Calu3 (cell line): Measurements from ENCODE around the gene NTM. TPM values are rescaled to one million over a fixed set of nuclear protein-coding genes. Genes with fewer than 3 reads are reported as not detected.

Experiments used
- BruUV-seq: library from RNA; stranded (reverse); fragments of 400-500 nt; replicated peaks from 2 replicates; lab custom pipeline; 2021; lab: Mats Ljungman, UMichigan
- CTCF ChIA-PET: fragments of 300-600 bp; sonication (Branson Sonifier 250); formaldehyde crosslinking; loops from one replicate; lab custom pipeline; 2022; ENCODE audit warnings: antibody characterized with exemption; lab: Charles Lee
- DNase-seq: peaks from one replicate; pipeline ENCODE4 v3.0.0; 2022
- H3K27ac Mint-ChIP-seq: one replicate; pipeline ENCODE4 v1.8.0; 2022; ENCODE audit warnings: mixed read lengths; ENCODE audit not compliant: unreplicated experiment
- H3K27me3 Mint-ChIP-seq: one replicate; pipeline ENCODE4 v1.8.0; 2022; ENCODE audit warnings: mixed read lengths; ENCODE audit not compliant: unreplicated experiment
- H3K36me3 Mint-ChIP-seq: one replicate; pipeline ENCODE4 v1.8.0; 2022; ENCODE audit warnings: mild to moderate bottlenecking, moderate library complexity, mixed read lengths; ENCODE audit not compliant: insufficient read depth, unreplicated experiment
- H3K4me1 Mint-ChIP-seq: one replicate; pipeline ENCODE4 v1.8.0; 2022; ENCODE audit warnings: mild to moderate bottlenecking, low read depth, mixed read lengths; ENCODE audit not compliant: unreplicated experiment
- H3K4me3 Mint-ChIP-seq: one replicate; pipeline ENCODE4 v1.8.0; 2022; ENCODE audit warnings: mild to moderate bottlenecking, low read depth, moderate library complexity, mixed read lengths; ENCODE audit not compliant: unreplicated experiment
- H3K9me3 Mint-ChIP-seq: one replicate; pipeline ENCODE4 v1.8.0; 2022; ENCODE audit warnings: low read depth, mixed read lengths; ENCODE audit not compliant: unreplicated experiment
- intact Hi-C: fragments of 100-400 bp; cut with micrococcal nuclease; formaldehyde crosslinking; loops from one replicate; pipeline ENCODE4 v1.10.0; 2022; ENCODE audit not compliant: unreplicated experiment
- total RNA-seq: library from RNA; stranded (reverse); gene quantifications from 2 replicates; pipeline ENCODE4 v1.2.3, GENCODE V29; 2022
- TF ChIP-seq, protein P1 (sequence below): fragments of 200-600 bp; IDR thresholded peaks from one replicate; pipeline ENCODE4 v1.8.0; 2022; ENCODE audit warnings: antibody characterized with exemption; ENCODE audit not compliant: unreplicated experiment

Gene NTM
- total RNA-seq, 1 experiment from 2014 or later = not detected

GRCh38 chr11:131549770-131550169 is 179.4 kb downstream of the NTM start:
- Mint-ChIP-seq H3K4me3 (no peak overlapping the region), H3K36me3 (no peaks in the 10 kb centered on the region), H3K9me3 (peaks cover 17% of the 10 kb centered on the region), H3K4me1 (no peaks in the 10 kb centered on the region), H3K27me3 (no peaks in the 10 kb centered on the region), H3K27ac (no peak overlapping the region)
- CTCF ChIA-PET = no interaction called here
- no peak for DNase-seq
- TF ChIP-seq, protein P1, sequence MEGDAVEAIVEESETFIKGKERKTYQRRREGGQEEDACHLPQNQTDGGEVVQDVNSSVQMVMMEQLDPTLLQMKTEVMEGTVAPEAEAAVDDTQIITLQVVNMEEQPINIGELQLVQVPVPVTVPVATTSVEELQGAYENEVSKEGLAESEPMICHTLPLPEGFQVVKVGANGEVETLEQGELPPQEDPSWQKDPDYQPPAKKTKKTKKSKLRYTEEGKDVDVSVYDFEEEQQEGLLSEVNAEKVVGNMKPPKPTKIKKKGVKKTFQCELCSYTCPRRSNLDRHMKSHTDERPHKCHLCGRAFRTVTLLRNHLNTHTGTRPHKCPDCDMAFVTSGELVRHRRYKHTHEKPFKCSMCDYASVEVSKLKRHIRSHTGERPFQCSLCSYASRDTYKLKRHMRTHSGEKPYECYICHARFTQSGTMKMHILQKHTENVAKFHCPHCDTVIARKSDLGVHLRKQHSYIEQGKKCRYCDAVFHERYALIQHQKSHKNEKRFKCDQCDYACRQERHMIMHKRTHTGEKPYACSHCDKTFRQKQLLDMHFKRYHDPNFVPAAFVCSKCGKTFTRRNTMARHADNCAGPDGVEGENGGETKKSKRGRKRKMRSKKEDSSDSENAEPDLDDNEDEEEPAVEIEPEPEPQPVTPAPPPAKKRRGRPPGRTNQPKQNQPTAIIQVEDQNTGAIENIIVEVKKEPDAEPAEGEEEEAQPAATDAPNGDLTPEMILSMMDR = no peak
- intact Hi-C loops = no loop called here
- BruUV-seq = no TSS peak

- H3K4me1 Mint-ChIP-seq = no peaks in the 10 kb centered on the region
Measured at GRCh38 chr11:131560287-131560686, 189.9 kb downstream of the NTM start.

DNA sequence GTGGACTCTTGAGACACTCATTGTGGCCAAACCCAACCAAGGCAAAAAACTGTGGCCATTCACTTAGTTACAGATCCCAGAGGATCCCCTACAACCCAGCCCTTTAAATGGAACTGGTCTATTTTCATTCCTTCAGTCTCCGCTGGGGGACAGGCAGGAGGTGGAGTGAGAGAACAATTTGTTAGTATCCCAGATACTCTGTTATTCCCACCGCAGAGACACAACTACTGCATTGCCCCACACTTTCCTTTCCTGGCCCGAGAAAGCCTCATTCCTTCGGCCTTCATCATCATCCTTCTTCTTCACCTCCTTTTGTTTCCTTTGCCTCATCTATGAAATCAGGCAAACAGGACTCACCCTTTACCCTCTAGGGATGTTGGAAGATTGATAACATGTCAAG is 191.1 kb downstream of the NTM start:
- peaks cover 9% of the 10 kb centered on the region for H3K9me3 Mint-ChIP-seq
- CTCF ChIA-PET = no interaction called here
- TF ChIP-seq, protein P1 = no peak
- no peak overlapping the region for H3K4me3 Mint-ChIP-seq
- H3K36me3 Mint-ChIP-seq = no peaks in the 10 kb centered on the region
- intact Hi-C loops = no loop called here
- no peak overlapping the region for H3K27ac Mint-ChIP-seq
- H3K4me1 Mint-ChIP-seq = no peaks in the 10 kb centered on the region
- DNase-seq = no peak
- BruUV-seq = no TSS peak
- no peaks in the 10 kb centered on the region for H3K27me3 Mint-ChIP-seq

More at GRCh38 chr11:131560287-131560686, 189.9 kb downstream of the NTM start:
- no peaks in the 10 kb centered on the region for H3K36me3 Mint-ChIP-seq
- TF ChIP-seq, protein P1 = no peak
- BruUV-seq = no TSS peak
- intact Hi-C loops = no loop called here
- no peak overlapping the region for H3K4me3 Mint-ChIP-seq
- no peaks in the 10 kb centered on the region for H3K27me3 Mint-ChIP-seq
- H3K27ac Mint-ChIP-seq = no peak overlapping the region
- CTCF ChIA-PET = interaction anchor here (0.6 kb wide), 1 partner anchor 21 kb away, joined by 8 read pairs; no protein-coding TSS in a partner anchor
- DNase-seq = no peak
- peaks cover 9% of the 10 kb centered on the region for H3K9me3 Mint-ChIP-seq

DNA sequence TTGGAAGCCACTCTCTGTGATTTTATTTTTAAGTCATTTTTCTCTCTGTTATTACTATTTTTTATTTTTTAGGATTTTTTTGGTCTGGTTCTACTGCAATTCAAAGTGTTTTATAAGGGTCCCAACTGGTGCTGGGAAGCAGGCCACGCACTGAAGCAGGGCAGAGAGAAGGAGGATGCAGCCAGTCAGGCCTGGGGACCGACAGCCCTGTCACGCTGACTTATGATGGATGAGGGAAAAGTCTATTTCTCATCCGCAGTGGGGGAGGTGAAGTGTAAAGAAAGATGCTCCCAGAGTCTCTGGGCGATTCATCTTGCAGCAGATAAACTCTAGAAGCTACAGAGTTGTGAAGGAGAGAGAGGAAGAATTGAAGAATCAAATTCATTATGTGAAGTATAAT is 191.6 kb downstream of the NTM start:
- Mint-ChIP-seq H3K27me3 (no peaks in the 10 kb centered on the region), H3K9me3 (peaks cover 9% of the 10 kb centered on the region), H3K36me3 (no peaks in the 10 kb centered on the region), H3K27ac (no peak overlapping the region), H3K4me1 (no peaks in the 10 kb centered on the region), H3K4me3 (no peak overlapping the region)
- TF ChIP-seq, protein P1 = no peak
- BruUV-seq = no TSS peak
- CTCF ChIA-PET = no interaction called here
- intact Hi-C loops = no loop called here
- DNase-seq = no peak
